GM12878 (cell line): ENCODE data around the gene UNC93B1. TPM values are rescaled to one million over a fixed set of nuclear protein-coding genes. Genes with fewer than 3 reads are reported as not detected.

Source experiments
- ATAC-seq: fragments of 200-7000 bp; cut with Tn5 transposase; 3 replicates; pipeline ENCODE4 v1.9.1; 2020; ENCODE audit warnings: mild to moderate bottlenecking, moderate library complexity
- BruUV-seq: library from RNA; stranded (reverse); fragments of 400-500 nt; replicated peaks from 2 replicates; lab custom pipeline; 2021; lab: Mats Ljungman, UMichigan
- CTCF ChIA-PET: fragments of 300-600 bp; sonication (Branson Sonifier 250); formaldehyde crosslinking; extraction: SDS; loops from one replicate; lab custom pipeline; 2021; ENCODE audit warnings: inconsistent platforms; lab: Yijun Ruan, JAX
- POLR2A ChIA-PET: fragments of 350-600 bp; formaldehyde crosslinking; extraction: SDS; loops from one replicate; lab custom pipeline; 2021; ENCODE audit warnings: inconsistent platforms; lab: Charles Lee
- RAD21 ChIA-PET: fragments of 300-600 bp; sonication (Branson Sonifier 250); formaldehyde crosslinking; loops from one replicate; lab custom pipeline; 2023; ENCODE audit warnings: antibody characterized with exemption; ENCODE audit not compliant: unreplicated experiment; lab: Charles Lee
- SMC1A ChIA-PET: fragments of 300-600 bp; sonication (Branson Sonifier 250); formaldehyde crosslinking; loops from one replicate; lab custom pipeline; 2023; ENCODE audit not compliant: unreplicated experiment, uncharacterized antibody; lab: Charles Lee
- DNase-seq: peaks from one replicate; pipeline ENCODE4 v3.0.0-alpha.2; 2011; ENCODE audit warnings: low read depth, low spot score
- FAIRE-seq: peaks from 3 replicates; lab custom pipeline; 2011; peaks lifted over from hg19 to GRCh38; lab: Jason Lieb, UNC
- H2AFZ ChIP-seq: 2 replicates; pipeline ENCODE4 v1.6.0; 2011; ENCODE audit warnings: low read depth, low read length, control low read depth; ENCODE audit not compliant: control insufficient read depth
- H3K27ac ChIP-seq: 2 replicates; pipeline ENCODE4 v1.5.1; 2011; ENCODE audit warnings: control low read depth; ENCODE audit not compliant: control insufficient read depth, insufficient read depth
- H3K27me3 ChIP-seq, 2 experiments: replicated peaks in 1 of 2; 2 replicates each; pipeline versions ENCODE4 v1.6.0 to v1.6.1; 2011; ENCODE audit warnings: low read length in 1 of 2; ENCODE audit not compliant: control insufficient read depth in 2 of 2, insufficient read depth in 2 of 2
- H3K36me3 ChIP-seq, 2 experiments: 2 replicates each; pipeline ENCODE4 v1.5.1; 2011; ENCODE audit warnings: low read length in 1 of 2; ENCODE audit not compliant: control insufficient read depth in 2 of 2, insufficient read depth in 2 of 2
- H3K4me1 ChIP-seq: 2 replicates; pipeline ENCODE4 v1.6.1; 2011; ENCODE audit warnings: mild to moderate bottlenecking, low read length, moderate library complexity, mixed read lengths; ENCODE audit not compliant: control insufficient read depth, insufficient read depth
- H3K4me2 ChIP-seq: 2 replicates; pipeline ENCODE4 v1.6.0; 2011; ENCODE audit warnings: control low read depth; ENCODE audit not compliant: control insufficient read depth, insufficient read depth
- H3K4me3 ChIP-seq: fragments of 200-600 bp; sonication (generic); 2 replicates; pipeline ENCODE4 v1.5.1; 2016
- H3K79me2 ChIP-seq: 2 replicates; pipeline ENCODE4 v1.6.0; 2011; ENCODE audit warnings: low read length; ENCODE audit not compliant: control insufficient read depth, insufficient read depth
- H3K9ac ChIP-seq: 2 replicates; pipeline ENCODE4 v1.8.0; 2011; ENCODE audit warnings: low read length, control low read depth, mixed read lengths; ENCODE audit not compliant: control insufficient read depth, insufficient read depth
- H3K9me3 ChIP-seq: replicated peaks from 3 replicates; pipeline ENCODE4 v1.5.1; 2011; ENCODE audit warnings: mild to moderate bottlenecking, low read length; ENCODE audit not compliant: control insufficient read depth, insufficient read depth
- H4K20me1 ChIP-seq: 2 replicates; pipeline ENCODE4 v1.6.0; 2011; ENCODE audit not compliant: control insufficient read depth, insufficient read depth
- CEBPB ChIP-seq, 2 experiments: fragments of 150-350 bp in 1 of 2; IDR thresholded peaks; 2 replicates each; pipeline ENCODE4 v1.6.1; 2012 to 2014; ENCODE audit warnings: low read depth in 2 of 2, low read length in 2 of 2, borderline replicate concordance in 1 of 2, inconsistent platforms in 1 of 2
- CHD2 ChIP-seq: IDR thresholded peaks from 2 replicates; pipeline ENCODE4 v1.6.1; 2011; ENCODE audit warnings: low read depth, low read length, improper control_type of control experiment, borderline replicate concordance
- ZNF384 ChIP-seq: IDR thresholded peaks from 2 replicates; pipeline ENCODE4 v1.6.1; 2012; ENCODE audit warnings: low read depth, mild to moderate bottlenecking, low read length, improper control_type of control experiment, borderline replicate concordance
- WGBS: methylation state at CpG from one replicate; pipeline ENCODE4 v1.1.6; 2016; ENCODE audit warnings: low lambda C conversion rate; ENCODE audit not compliant: insufficient replicate concordance, insufficient coverage; ENCODE audit errors: missing lambda C conversion rate; 5-methylcytosine and 5-hydroxymethylcytosine counted together
- in situ Hi-C: fragments of 300-500 bp; cut with MboI; formaldehyde crosslinking; loops from 9 replicates; pipeline ENCODE4 v1.14.3; 2018; ENCODE audit warnings: mixed read lengths
- intact Hi-C: fragments of 100-400 bp; cut with micrococcal nuclease; formaldehyde crosslinking; loops from one replicate; pipeline ENCODE4 v1.14.2; 2022; ENCODE audit not compliant: unreplicated experiment
- polyA plus RNA-seq, 11 experiments: library from polyadenylated mRNA; depleted of rRNA in 4 of 11; unstranded in 6 of 11; stranded (reverse) in 5 of 11; fragments of >200 nt; fragmentation: Nextera tagmentation in 4 of 11; fragmentation: Illumina TruSeq in 1 of 11; extraction: Ambion mirVana in 4 of 11; extraction: Trizol in 1 of 11; gene quantifications; 1 replicate in 1 of 11; 2 replicates in 10 of 11; pipeline versions ENCODE4 v1.2.1 to v1.2.3, GENCODE V29; 2011 to 2016; ENCODE audit warnings: inconsistent platforms in 2 of 11, missing spikeins in 2 of 11, low read depth in 1 of 11
- total RNA-seq, 4 experiments: library from RNA; depleted of rRNA in 3 of 4; stranded (reverse); fragments of >200 nt in 3 of 4; fragmentation: Illumina TruSeq in 1 of 4; extraction: Trizol in 1 of 4; gene quantifications; 2 replicates each; pipeline versions ENCODE4 v1.2.1 to v1.2.3, GENCODE V29; 2013 to 2021
- TF ChIP-seq, protein P1 (sequence below): fragments of 450-650 bp; formaldehyde crosslinking; IDR thresholded peaks from 2 replicates; pipeline ENCODE4 v1.4.0; 2022; ENCODE audit warnings: mild to moderate bottlenecking, moderate library complexity
- TF ChIP-seq, protein P2 (sequence below): IDR thresholded peaks from 2 replicates; pipeline ENCODE4 v1.6.1; 2012; ENCODE audit warnings: improper control_type of control experiment, low read depth, low read length; ENCODE audit not compliant: insufficient replicate concordance

The UNC93B1 gene
- total and polyA plus RNA-seq, 10 of the 15 experiments (the other 5 are each of a cell fraction or from before 2014, with no cell fraction given): 1.3 to 79.7 (median 36.3) TPM

DNA sequence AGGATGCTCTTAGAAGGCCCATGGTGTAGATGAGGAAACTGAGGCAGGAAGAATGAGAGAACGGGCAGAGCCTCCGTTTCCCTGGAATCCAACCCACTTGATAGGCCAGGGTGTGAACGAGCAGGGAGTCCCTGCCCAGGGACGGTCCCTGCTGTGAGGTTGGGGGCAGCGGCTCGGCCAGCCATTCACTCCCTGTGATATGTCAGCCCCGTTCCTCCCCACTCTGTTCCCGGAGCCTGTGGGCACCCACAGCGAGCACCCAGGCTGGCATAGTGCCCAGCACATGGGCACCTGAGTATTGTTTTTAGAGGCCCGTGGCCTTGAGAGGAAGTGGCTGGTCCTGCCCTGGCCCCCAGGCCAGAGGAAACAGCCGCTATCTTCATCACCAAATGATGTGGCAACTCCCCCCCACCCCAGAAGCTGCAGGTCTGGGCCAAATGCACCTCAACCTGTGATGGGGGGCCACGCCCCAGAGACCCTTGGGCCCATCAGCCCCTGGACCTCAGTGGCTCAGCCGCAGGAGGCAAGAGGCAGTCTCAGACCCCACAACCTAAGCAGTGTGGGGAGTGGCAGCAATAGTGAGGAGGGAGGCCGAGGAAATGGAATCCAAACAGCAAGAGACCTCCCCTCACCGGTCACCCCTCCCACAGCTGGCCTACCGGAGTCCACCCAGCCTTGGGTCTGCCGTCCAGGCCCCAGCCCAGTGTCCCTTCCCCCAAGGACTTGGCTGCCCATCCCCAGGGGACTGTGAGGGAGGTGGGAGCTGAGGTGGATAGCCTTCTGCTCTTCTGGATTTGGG, 8.3 kb upstream of the UNC93B1 start (continued):
- TF ChIP-seq, protein P1, sequence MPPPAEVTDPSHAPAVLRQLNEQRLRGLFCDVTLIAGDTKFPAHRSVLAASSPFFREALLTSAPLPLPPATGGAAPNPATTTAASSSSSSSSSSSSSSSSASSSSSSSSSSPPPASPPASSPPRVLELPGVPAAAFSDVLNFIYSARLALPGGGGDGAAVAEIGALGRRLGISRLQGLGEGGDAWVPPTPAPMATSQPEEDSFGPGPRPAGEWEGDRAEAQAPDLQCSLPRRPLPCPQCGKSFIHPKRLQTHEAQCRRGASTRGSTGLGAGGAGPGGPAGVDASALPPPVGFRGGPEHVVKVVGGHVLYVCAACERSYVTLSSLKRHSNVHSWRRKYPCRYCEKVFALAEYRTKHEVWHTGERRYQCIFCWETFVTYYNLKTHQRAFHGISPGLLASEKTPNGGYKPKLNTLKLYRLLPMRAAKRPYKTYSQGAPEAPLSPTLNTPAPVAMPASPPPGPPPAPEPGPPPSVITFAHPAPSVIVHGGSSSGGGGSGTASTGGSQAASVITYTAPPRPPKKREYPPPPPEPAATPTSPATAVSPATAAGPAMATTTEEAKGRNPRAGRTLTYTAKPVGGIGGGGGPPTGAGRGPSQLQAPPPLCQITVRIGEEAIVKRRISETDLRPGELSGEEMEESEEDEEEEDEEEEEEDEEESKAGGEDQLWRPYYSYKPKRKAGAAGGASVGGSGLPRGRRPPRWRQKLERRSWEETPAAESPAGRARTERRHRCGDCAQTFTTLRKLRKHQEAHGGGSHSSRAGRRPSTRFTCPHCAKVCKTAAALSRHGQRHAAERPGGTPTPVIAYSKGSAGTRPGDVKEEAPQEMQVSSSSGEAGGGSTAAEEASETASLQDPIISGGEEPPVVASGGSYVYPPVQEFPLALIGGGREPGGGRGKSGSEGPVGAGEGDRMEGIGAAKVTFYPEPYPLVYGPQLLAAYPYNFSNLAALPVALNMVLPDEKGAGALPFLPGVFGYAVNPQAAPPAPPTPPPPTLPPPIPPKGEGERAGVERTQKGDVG: no peak
- TF ChIP-seq CHD2: no peak
- TF ChIP-seq, all 136 proteins: peak for 0

DNA sequence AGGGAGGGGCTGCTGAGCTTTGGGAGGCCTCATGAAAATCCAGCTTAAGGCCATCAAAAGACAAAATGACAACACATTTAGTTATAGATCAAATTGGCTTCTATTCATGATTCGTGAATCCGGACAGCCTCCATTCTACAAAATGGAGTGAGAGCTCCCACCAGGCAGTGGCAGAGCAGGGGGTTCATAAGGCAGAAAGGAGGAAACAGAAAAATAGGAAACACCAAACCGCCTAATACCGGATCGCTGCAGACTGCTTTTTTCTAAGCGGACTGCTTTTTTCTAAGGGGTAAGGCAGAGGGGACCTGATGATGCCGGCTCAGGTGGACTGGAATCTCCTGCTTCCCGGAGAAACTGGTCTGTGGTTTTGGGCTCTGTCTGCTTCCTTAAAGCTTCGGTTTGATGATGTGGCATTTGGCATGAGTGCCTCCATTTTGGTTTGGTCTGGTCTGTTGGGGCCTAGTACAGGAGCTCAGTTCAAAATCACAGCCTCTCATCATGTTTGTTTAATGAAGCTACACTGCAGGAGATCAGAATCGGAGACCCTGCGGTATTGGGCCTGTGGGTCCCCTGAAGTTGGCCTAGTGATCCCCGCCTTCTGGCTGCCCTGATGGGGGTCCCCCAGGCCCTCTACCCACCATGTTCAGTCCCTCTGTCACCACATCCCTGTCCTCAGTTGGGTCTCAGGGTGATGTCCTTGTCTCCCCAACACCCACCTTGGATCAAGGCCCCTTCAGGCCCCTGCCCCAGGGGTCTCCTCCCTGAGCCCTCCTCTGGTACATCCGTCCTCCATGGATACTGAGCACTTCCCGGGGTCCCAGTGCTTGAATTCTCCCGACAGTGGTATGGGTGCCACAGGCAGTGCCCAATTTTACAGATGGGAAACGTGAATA, 7.4 kb upstream of the UNC93B1 start:
- ATAC-seq (no peak), DNase-seq (no peak), FAIRE-seq (no peak)
- RAD21 ChIA-PET: interaction anchor here (1.0 to 1.7 kb wide), 2 partner anchors 8 to 17 kb away, joined by 3 to 5 read pairs; no protein-coding TSS in a partner anchor
- intact Hi-C loops (no loop called here), in situ Hi-C loops (no loop called here)
- Histone ChIP-seq H3K9me3 (no peaks in the 10 kb centered on the region), H2AFZ (no peak overlapping the region), H3K36me3 (no peaks in the 10 kb centered on the region), H3K9ac (no peak overlapping the region), H3K27me3 (no peaks in the 10 kb centered on the region), H3K4me3 (no peak overlapping the region), H3K79me2 (no peaks in the 10 kb centered on the region), H3K4me2 (no peak overlapping the region), H4K20me1 (no peaks in the 10 kb centered on the region), H3K27ac (no peak overlapping the region), H3K4me1 (peaks cover 19% of the 10 kb centered on the region)
- SMC1A ChIA-PET: interaction anchor here (0.8 to 1.6 kb wide), 3 partner anchors 26 to 200 kb away, joined by 3 read pairs; no protein-coding TSS in a partner anchor
- POLR2A ChIA-PET: interaction anchor here (0.5 to 0.7 kb wide), 2 partner anchors 191 to 198 kb away, joined by 3 read pairs; no protein-coding TSS in a partner anchor
- CTCF ChIA-PET: interaction anchor here (3.0 to 4.6 kb wide), 3 partner anchors 194 to 286 kb away, joined by 10 to 57 read pairs (median 25); no protein-coding TSS in a partner anchor
- no TSS peak for BruUV-seq
- WGBS: 57% methylated on average over 16 of the region's 16 CpGs
- TF ChIP-seq ZNF384 (no peak), CEBPB (IDR thresholded peaks at IDR 0.05; ENCODE audit: borderline replicate concordance in 1 of 2, low read depth in 2 of 2, low read length in 2 of 2) (no peak)
- TF ChIP-seq, protein P2, sequence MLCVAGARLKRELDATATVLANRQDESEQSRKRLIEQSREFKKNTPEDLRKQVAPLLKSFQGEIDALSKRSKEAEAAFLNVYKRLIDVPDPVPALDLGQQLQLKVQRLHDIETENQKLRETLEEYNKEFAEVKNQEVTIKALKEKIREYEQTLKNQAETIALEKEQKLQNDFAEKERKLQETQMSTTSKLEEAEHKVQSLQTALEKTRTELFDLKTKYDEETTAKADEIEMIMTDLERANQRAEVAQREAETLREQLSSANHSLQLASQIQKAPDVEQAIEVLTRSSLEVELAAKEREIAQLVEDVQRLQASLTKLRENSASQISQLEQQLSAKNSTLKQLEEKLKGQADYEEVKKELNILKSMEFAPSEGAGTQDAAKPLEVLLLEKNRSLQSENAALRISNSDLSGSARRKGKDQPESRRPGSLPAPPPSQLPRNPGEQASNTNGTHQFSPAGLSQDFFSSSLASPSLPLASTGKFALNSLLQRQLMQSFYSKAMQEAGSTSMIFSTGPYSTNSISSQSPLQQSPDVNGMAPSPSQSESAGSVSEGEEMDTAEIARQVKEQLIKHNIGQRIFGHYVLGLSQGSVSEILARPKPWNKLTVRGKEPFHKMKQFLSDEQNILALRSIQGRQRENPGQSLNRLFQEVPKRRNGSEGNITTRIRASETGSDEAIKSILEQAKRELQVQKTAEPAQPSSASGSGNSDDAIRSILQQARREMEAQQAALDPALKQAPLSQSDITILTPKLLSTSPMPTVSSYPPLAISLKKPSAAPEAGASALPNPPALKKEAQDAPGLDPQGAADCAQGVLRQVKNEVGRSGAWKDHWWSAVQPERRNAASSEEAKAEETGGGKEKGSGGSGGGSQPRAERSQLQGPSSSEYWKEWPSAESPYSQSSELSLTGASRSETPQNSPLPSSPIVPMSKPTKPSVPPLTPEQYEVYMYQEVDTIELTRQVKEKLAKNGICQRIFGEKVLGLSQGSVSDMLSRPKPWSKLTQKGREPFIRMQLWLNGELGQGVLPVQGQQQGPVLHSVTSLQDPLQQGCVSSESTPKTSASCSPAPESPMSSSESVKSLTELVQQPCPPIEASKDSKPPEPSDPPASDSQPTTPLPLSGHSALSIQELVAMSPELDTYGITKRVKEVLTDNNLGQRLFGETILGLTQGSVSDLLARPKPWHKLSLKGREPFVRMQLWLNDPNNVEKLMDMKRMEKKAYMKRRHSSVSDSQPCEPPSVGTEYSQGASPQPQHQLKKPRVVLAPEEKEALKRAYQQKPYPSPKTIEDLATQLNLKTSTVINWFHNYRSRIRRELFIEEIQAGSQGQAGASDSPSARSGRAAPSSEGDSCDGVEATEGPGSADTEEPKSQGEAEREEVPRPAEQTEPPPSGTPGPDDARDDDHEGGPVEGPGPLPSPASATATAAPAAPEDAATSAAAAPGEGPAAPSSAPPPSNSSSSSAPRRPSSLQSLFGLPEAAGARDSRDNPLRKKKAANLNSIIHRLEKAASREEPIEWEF: no peak
